Effector CD8-positive, alpha-beta T cell (primary cell): ENCODE data around the gene RABGAP1.

Experiments used
- DNase-seq: peaks from one replicate; lab custom pipeline; 2025; lab: John Stamatoyannopoulos, UW

RABGAP1 gene

DNA sequence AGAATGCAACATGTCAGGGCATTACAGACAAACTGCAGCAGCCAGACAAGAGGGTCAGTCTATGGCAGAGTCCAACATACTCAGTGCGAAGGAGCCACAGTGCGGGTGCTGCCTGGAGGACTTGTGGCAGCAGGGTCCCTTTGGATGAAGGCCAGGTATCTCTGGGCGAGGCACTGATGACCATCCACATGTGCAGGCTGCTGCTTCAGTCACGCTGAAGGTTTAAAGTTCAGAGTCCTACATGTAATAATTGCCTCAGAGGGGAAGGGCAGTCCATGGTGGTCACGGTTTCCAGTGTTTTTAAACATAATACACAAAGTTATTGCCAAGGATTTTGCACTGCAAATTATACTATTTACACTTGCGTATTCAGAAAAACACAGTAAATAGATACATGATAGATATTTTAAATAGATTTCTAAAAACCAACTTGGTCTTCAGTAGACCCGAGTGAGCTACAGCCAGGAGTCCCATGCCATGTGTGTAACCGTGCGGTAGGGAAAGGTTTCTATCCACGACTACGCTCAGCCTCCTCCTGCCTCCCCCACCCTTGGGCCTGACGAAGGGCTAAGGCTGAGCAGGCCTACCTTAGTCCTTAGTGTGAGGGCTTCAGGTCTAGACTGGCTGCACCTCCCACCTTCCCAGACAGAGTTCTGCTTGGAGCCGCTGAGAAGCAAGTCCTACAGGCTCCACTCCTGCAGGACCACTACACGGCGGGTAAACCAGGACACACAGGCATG, 168.9 kb downstream of the RABGAP1 start:
- no peak for DNase-seq

DNA sequence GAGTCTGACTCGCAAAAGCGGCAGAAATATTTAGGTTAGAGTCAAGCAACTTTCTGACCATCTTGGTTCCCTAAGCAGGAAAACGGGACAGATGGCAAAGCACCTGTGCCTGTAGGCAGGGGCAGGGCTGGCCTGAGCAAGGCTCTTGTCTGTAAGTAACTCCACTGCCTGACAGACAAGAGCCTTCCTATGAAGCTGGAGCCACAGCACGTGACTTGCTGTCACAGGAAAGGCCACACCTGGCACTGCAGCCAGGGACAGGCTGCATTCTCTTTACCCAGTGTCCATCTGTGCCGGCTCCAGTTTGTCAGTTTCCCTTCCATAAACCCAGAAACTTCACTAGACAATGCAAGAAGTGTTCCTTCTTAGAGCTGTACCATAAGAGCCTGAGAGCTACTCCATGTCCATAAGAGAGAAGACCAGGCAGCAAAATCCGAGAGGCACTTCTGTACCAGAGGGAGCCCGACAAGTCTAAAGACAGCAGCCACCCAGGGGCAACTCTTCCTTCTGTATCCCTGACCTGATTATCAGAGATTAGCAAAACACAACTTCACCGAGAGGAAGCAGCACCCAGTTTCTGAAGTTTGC, 170.7 kb downstream of the RABGAP1 start:
- no peak for DNase-seq

- no peak for DNase-seq
Observed at GRCh38 chr9:123112015-123112975, 171.5 kb downstream of the RABGAP1 start.

GRCh38 chr9:123113185-123113584, 172.4 kb downstream of the RABGAP1 start:
- DNase-seq: no peak

DNA sequence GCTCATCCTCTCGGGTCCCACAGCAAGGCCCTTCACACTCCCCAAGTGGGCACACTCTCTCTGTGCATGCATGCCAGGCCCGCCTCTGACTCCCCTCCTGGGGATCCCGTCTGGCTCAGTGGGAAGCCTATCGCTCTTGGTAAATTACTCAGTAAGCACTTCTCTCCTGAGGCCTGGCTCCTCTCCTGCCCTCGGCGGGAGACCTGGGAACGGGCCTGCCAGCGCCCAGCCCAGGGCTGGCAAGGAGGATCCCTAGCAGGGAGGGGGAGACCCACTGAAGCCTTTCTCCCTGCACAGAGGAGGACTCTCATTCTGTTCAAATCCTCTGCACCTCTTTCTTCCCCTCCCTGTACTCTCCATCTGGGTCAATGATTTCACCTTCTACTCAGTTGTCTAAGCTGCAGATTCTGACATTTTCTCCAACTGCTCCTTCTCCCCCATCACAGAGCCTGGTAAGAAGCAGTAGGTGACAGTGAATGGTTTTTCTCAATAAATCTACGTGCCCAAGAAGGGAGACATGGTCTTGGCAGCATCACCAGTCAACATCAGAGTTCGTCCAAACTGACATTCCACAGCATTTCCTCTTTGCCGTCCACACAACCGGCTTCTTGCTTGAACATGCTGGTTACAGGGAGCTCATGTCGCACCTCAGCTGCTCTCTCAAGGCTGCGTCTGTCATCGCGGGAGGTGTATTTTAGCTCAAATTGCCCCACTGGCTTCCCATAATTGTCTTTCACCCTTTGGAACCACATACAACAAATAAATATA, 174.5 kb downstream of the RABGAP1 start:
- DNase-seq: no peak

DNA sequence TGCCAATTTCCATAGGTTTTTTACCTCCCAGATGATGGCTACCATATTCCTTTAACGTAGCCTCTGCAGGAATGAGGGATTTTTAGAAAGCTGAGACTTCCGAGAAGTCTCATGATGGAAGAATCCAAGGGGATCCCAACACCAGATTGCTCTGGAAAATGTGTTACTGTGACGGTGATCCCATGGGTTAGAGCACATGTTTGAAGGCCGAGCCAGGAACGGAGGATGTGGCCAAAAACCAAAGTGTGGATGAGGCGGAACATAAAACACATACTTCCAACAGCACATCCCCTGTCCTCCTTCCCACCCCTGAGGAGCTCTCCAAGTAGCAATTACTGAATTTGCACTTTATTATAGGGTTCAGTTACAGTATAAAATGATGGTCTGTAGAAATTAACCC, 175.2 kb downstream of the RABGAP1 start:
- no peak for DNase-seq

DNA sequence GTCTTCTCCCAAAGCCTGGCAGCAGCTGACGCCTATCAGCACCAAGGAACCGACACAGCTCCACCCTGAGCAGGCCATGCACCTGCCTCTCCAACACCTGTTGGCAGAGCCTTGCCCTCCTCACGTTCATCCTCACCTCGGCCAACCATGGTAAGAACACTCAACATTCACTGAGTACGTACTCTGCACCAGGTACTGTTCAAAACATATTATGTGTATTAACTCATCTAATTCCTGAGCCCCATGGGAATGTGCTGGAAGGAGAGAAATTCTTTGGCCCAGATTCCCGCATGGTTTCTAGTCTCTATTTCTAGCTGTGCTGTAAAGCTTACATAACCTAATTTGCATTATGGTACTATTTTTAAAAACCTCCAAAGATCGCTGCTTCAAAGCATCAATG, 178.7 kb downstream of the RABGAP1 start:
- no peak for DNase-seq

DNA sequence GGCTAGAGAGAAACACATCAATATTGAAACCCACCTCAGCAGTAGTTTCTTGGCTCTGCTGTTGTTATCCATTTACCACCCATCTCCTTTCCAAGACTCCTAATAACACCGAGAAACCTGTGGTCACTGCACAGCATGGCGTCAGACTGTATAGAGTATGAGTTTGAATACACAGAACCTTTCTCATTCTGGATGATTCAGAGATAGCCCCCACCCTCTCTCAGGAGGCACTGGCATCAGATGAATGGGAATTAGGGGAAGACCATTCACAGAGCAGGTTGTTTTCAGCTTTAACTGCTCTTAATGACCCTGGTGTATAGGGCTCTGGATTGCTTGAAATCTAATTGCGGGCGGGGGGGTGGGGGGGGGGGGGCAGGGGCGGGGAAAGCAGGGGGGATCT, 179.3 kb downstream of the RABGAP1 start:
- DNase-seq: no peak

- no peak for DNase-seq
Observed at GRCh38 chr9:123120953-123121352, 180.1 kb downstream of the RABGAP1 start.

DNA sequence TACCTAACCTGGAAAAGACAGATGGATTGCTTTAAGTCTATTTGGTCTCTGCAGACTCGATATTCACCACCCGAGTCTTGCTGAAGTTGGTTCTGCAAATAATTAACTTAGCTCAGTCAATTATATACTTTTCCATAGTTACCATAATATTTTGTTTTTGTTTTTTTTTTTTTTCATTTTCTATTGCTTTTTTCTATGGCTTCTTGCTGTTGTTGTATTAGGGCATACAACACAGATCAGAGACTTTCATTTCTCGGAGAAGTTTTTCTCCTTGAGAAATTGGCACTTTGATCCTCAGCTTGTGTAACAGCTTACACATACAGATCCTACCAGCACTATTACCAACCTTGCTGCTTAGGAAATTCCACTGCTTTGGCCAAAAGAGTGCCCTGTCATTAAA, 180.6 kb downstream of the RABGAP1 start:
- DNase-seq: no peak

GRCh38 chr9:123127512-123128075, 186.8 kb downstream of the RABGAP1 start:
- no peak for DNase-seq

- DNase-seq: no peak
Observed at GRCh38 chr9:123128591-123128990, 187.8 kb downstream of the RABGAP1 start.

DNA sequence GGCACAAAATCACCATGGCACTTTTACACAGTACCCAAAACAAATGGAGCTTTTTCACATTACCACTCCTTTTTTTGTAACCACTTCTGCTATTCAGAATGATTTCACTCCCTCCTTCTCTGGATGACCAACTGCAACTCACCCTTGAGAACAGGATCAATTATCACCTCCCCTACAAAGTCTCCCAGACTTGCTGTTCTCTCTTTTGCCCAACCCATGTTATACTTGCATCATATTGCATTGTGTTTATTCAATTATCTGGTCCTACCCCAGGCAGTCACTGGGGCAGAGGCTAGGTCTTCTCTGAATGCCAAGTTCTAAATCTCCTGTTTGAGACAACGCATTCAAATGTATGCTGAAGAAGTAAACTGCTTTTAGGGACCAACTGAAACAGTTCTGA, 188.6 kb downstream of the RABGAP1 start:
- no peak for DNase-seq

DNA sequence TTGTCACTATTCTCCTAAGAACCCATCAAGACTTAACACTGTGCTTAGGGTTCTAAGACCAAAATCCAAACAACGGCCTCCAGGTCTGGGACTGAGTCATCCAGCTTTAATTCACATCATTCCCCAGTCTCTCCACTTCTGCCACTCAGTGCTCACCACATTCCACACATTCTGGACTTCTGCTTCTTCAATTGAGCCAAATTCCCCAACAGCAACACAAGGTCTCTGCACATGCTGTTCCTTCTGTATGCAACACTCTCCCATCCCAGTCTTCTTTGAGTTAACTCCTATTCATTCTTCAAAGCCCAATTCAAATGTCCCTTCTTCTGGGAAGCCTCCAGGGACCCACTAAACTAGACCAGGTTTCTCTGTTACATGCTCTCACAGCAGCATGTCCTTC, 190.4 kb downstream of the RABGAP1 start:
- DNase-seq: no peak

- DNase-seq: no peak
Observed at GRCh38 chr9:123131993-123132392, 191.2 kb downstream of the RABGAP1 start.

GRCh38 chr9:123132696-123133095, 191.9 kb downstream of the RABGAP1 start:
- DNase-seq: no peak

DNA sequence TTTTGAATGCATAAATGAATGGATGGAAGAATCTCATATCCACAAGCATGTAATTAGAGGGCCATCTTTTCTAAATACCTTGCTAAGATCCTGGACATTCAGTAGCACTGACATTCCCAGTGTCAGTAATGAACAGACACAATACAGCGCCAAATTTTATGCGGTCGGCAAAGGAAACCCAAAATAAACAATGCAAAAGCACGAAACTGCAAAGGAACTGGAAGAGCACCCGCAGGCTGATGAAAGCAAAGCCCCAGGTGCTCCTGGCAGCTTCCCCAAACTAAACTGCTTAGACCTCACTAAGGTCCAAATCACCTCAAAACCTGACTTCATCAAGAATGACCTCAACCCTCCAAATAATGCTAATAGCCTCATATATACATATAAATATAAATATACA, 194.6 kb downstream of the RABGAP1 start:
- DNase-seq: no peak

- no peak for DNase-seq
Observed at GRCh38 chr9:123138163-123138562, 197.3 kb downstream of the RABGAP1 start.

DNA sequence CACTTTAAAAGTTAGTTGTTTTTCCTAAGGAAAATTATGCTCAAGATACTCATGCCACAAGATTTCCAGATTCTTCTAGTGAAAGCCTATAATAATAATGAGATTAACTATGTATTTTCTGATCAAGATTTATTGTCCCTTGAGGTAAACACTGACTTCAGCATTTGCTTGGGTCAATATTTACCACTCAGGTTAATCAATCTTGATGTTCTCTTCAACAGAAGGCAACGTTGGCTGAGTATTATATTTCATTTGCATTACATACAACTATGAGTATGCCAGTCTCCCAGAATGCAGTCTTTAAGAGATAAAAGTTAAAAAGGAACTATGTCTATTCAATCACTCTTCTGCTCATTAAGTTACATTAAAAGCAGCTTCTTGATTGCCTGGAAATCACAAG, 208.2 kb downstream of the RABGAP1 start:
- no peak for DNase-seq

DNA sequence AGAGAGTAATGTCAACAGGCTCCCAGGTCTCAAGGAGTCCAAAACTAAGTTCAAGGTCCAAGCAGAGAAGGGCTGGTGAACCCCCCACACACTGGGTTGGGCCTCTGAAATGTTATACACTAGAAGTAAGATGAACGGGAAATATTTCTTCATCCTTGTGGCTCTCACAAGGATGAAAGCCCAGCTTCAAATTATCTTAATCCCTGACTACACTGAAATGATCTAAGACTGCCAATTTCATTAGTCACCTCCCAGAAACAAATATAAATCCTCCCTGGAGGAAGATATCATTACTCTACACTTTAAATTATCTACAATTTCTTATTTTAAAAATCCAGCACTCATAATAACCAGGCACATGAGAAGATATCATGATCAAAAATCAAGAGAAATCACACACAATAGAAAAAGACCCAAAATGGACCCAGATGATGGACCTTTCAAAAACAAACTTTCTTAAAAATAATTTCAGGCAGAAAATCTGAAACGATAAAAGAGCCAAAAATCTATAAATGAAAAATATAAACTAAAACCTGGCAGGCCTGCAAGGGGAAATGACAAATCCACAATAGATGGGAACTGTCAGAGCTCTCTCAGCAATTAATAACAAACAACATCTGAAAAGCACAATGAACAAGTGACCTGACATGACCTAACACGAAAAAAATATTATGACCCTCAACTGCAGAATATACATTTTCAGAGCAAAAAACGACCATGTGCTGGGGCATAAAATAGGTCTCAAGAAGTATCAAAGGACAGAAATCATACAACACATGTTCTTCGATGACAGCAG, 210.1 kb downstream of the RABGAP1 start:
- DNase-seq: no peak
